Measurements from ENCODE around the gene CTPS1.

The CTPS1 gene

GRCh38 chr1:41048540-41048939 lies 69.0 kb downstream of the CTPS1 start:
- DNase-seq (ENCODE audit: low read depth), result no peak
- TF ChIP-seq, protein P1, sequence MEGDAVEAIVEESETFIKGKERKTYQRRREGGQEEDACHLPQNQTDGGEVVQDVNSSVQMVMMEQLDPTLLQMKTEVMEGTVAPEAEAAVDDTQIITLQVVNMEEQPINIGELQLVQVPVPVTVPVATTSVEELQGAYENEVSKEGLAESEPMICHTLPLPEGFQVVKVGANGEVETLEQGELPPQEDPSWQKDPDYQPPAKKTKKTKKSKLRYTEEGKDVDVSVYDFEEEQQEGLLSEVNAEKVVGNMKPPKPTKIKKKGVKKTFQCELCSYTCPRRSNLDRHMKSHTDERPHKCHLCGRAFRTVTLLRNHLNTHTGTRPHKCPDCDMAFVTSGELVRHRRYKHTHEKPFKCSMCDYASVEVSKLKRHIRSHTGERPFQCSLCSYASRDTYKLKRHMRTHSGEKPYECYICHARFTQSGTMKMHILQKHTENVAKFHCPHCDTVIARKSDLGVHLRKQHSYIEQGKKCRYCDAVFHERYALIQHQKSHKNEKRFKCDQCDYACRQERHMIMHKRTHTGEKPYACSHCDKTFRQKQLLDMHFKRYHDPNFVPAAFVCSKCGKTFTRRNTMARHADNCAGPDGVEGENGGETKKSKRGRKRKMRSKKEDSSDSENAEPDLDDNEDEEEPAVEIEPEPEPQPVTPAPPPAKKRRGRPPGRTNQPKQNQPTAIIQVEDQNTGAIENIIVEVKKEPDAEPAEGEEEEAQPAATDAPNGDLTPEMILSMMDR (IDR thresholded peaks at IDR 0.05; ENCODE audit: insufficient read depth, low read depth, low read length, missing control alignments), result no peak
- H3K4me3 ChIP-seq (ENCODE audit: low read length), result no peak overlapping the region

- H3K4me3 ChIP-seq (ENCODE audit: low read length), result no peak overlapping the region
- TF ChIP-seq, protein P1 (IDR thresholded peaks at IDR 0.05; ENCODE audit: insufficient read depth, low read depth, low read length, missing control alignments), result no peak
- no peak for DNase-seq (ENCODE audit: low read depth)
These were observed 71.5 kb downstream of the CTPS1 start for GRCh38 chr1:41051022-41051421.

DNA sequence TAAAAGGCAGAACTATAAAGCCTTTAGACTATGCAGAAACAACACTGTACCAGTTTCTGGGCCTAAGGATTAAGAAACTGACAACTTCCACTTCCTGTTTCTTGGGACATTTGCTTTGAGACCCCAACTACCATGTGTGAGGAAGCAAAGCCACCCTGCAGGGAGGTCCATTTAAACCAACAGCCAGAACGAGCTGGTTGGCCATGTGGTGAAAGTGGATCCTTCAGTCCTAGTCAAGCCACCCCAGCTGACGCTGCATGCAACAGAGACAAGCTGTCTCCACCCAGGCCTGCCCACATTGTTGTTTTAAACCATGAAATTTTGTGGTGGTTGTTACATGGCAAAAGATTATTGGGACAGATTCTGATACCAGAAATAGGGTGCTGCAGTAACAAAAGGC lies 73.8 kb downstream of the CTPS1 start:
- no peak for DNase-seq (ENCODE audit: low read depth)
- TF ChIP-seq, protein P1 (IDR thresholded peaks at IDR 0.05; ENCODE audit: insufficient read depth, low read depth, low read length, missing control alignments), result no peak
- H3K4me3 ChIP-seq (ENCODE audit: low read length), result no peak overlapping the region

DNA sequence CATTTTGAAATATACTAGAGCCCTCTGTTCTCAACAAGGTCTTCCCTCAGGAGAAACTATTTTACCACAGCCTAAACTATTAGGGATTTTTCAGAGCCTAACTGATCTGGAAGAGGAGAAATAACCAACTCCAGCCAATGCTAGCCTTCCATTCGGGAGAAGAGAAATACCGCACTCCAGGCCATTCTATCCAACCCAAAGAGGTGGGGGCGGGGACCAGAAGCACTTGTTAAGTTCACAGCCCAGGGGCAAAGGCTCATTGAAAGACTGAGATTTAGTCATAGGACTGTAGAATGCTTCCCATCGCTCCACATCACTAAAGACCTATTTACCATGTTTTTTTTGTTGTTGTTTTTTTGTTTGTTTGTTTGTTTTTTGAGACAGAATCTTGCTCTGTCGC lies 77.4 kb downstream of the CTPS1 start:
- no peak overlapping the region for H3K4me3 ChIP-seq (ENCODE audit: low read length)
- DNase-seq (ENCODE audit: low read depth), result no peak
- TF ChIP-seq, protein P1 (IDR thresholded peaks at IDR 0.05; ENCODE audit: insufficient read depth, low read depth, low read length, missing control alignments), result no peak
